ENCODE measurements around the gene TSSK2.

The TSSK2 gene

GRCh38 chr22:19125474-19126308 lies 5.4 kb upstream of the TSSK2 start:
- DNase-seq: no peak

GRCh38 chr22:19126309-19127273 lies 4.5 kb upstream of the TSSK2 start:
- DNase-seq: no peak

GRCh38 chr22:19127329-19128008 lies 3.6 kb upstream of the TSSK2 start:
- no peak for DNase-seq

GRCh38 chr22:19128009-19128401 lies 3.1 kb upstream of the TSSK2 start:
- DNase-seq: no peak

GRCh38 chr22:19128946-19129727 lies 2.0 kb upstream of the TSSK2 start:
- DNase-seq: no peak

GRCh38 chr22:19129871-19130270 lies 1.2 kb upstream of the TSSK2 start:
- DNase-seq: no peak

- DNase-seq: no peak
These were observed 542 bp downstream of the TSSK2 start for GRCh38 chr22:19131685-19132015.

GRCh38 chr22:19132153-19132552 lies 1.0 kb downstream of the TSSK2 start:
- no peak for DNase-seq

- no peak for DNase-seq
These were observed 1.7 kb downstream of the TSSK2 start for GRCh38 chr22:19132693-19133400.

GRCh38 chr22:19133561-19133960 lies 2.5 kb downstream of the TSSK2 start:
- no peak for DNase-seq

GRCh38 chr22:19134176-19134831 lies 3.2 kb downstream of the TSSK2 start:
- DNase-seq: no peak

GRCh38 chr22:19134874-19135273 lies 3.8 kb downstream of the TSSK2 start:
- no peak for DNase-seq

- no peak for DNase-seq
These were observed 5.8 kb downstream of the TSSK2 start for GRCh38 chr22:19136915-19137314.

- no peak for DNase-seq
These were observed 6.5 kb downstream of the TSSK2 start for GRCh38 chr22:19137384-19138216.

- DNase-seq: no peak
These were observed 7.3 kb downstream of the TSSK2 start for GRCh38 chr22:19138217-19139000.

- DNase-seq: no peak
These were observed 7.9 kb downstream of the TSSK2 start for GRCh38 chr22:19139001-19139356.

- DNase-seq: no peak
These were observed 8.9 kb downstream of the TSSK2 start for GRCh38 chr22:19139974-19140373.

GRCh38 chr22:19142394-19142793 lies 11.3 kb downstream of the TSSK2 start:
- DNase-seq: no peak

GRCh38 chr22:19143212-19143611 lies 12.1 kb downstream of the TSSK2 start:
- no peak for DNase-seq

- peak; percentile 51 for DNase-seq
These were observed 12.9 kb downstream of the TSSK2 start for GRCh38 chr22:19143967-19144400.

All from CD4-positive, alpha-beta T cell treated with Interleukin-21 for 1 hour (primary cell).